NB4 (cell line): ENCODE measurements around the gene AOAH.

Experiments
- DNase-seq: peaks from one replicate; pipeline ENCODE4 v3.0.0; 2010; ENCODE audit warnings: low read depth
- H3K4me3 ChIP-seq: one replicate; pipeline ENCODE4 v1.5.1; 2011; ENCODE audit warnings: mild to moderate bottlenecking, low read depth, low read length, moderate library complexity
- CTCF ChIP-seq: IDR thresholded peaks from one replicate; pipeline ENCODE4 v1.5.1; 2012; ENCODE audit warnings: low read depth, low read length
- MAX ChIP-seq: IDR thresholded peaks from 2 replicates; pipeline ENCODE4 v1.6.1; 2011; ENCODE audit warnings: low read depth, low read length
- MYC ChIP-seq: IDR thresholded peaks from 2 replicates; pipeline ENCODE4 v1.6.1; 2011; ENCODE audit warnings: low read depth, low read length
- POLR2A ChIP-seq: IDR thresholded peaks from 2 replicates; pipeline ENCODE4 v1.6.1; 2011; ENCODE audit warnings: mild to moderate bottlenecking; ENCODE audit not compliant: insufficient read length; ENCODE audit errors: extremely low read depth

The AOAH gene

GRCh38 chr7:36733411-36733810, 9.1 kb upstream of the AOAH start:
- no peak for DNase-seq
- no peak overlapping the region for H3K4me3 ChIP-seq
- no peak for TF ChIP-seq MYC
- no peak for TF ChIP-seq MAX
- TF ChIP-seq POLR2A = no peak
- no peak for TF ChIP-seq CTCF

- no peak overlapping the region for H3K4me3 ChIP-seq
- DNase-seq = no peak
- no peak for TF ChIP-seq POLR2A
- TF ChIP-seq MYC = no peak
- TF ChIP-seq CTCF = no peak
- TF ChIP-seq MAX = no peak
Observed at GRCh38 chr7:36732806-36733205, 8.5 kb upstream of the AOAH start.

- no peak overlapping the region for H3K4me3 ChIP-seq
- TF ChIP-seq CTCF = no peak
- TF ChIP-seq MYC = no peak
- TF ChIP-seq POLR2A = no peak
- no peak for TF ChIP-seq MAX
Observed at GRCh38 chr7:36730046-36730445, 5.8 kb upstream of the AOAH start.

GRCh38 chr7:36728143-36728542, 3.8 kb upstream of the AOAH start:
- no peak overlapping the region for H3K4me3 ChIP-seq
- TF ChIP-seq POLR2A (no peak), CTCF (no peak), MYC (no peak), MAX (no peak)
- DNase-seq = no peak

More at GRCh38 chr7:36730046-36730445, 5.8 kb upstream of the AOAH start:
- no peak for DNase-seq

- TF ChIP-seq MAX (peak; percentile 88), MYC (peak; percentile 62), CTCF (no peak), POLR2A (no peak)
- peak; percentile 85 for DNase-seq
- no peak overlapping the region for H3K4me3 ChIP-seq
Observed at GRCh38 chr7:36726806-36727503, 2.7 kb upstream of the AOAH start.
